Activated CD4-positive, CD25-positive, alpha-beta regulatory T cell (primary cell): ENCODE data around the gene PRAME.
"Not testable (repeated sequence)": the region's sequence is repeated elsewhere in the genome, so short reads cannot be mapped to it uniquely, and the experiment has no call there.

Experiments used
- DNase-seq, 4 experiments: peaks; one replicate each; lab custom pipeline; 2025; lab: John Stamatoyannopoulos, UW

The PRAME gene

DNA sequence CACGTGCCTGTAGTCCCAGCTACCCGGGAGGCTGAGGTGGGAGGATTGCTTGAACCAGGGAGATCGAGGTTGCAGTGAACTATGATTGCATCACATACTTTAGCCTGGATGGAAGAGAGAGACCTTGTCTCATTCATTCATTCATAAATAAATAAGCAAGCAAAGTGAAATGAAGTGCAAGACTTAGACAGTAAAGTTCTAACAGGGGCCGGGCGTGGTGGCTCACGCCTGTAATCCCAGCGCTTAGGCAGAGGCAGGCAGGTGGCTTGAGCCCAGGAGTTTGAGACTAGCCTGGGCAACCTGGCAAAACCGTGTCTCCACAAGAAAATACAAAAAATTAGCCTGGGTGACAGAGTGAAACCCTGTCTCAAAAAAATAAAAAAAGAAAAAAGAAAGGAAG is 37.4 kb downstream of the PRAME start:
- no peak for DNase-seq

GRCh38 chr22:22520667-22521602 is 38.1 kb downstream of the PRAME start:
- no peak for DNase-seq

- DNase-seq, result no peak
Observed at GRCh38 chr22:22520020-22520656, 38.9 kb downstream of the PRAME start, which contains the start of gene ZNF280A. ZNF280A (minus strand) TSS chr22:22520270; CDS start chr22:22515630, 4,640 bp downstream.

DNA sequence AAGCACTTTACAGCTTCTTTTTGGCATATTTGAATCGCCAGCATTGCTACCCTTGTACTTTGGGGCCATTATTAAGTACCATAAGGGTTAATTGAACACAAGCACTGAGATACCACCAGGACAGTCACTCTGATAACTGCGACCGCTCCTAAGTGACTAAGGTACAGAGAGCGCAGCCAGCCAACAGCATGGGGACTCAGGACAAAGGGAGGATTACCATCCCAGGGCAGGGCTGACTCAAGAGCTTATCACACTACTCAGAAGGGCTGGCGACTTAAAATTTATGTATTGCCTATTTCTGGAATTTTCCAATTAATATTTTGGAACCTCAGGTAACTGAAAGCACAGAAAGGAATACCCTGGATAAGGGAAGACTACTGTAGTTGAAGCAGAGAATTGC is 39.5 kb downstream of the PRAME start:
- no peak for DNase-seq

DNA sequence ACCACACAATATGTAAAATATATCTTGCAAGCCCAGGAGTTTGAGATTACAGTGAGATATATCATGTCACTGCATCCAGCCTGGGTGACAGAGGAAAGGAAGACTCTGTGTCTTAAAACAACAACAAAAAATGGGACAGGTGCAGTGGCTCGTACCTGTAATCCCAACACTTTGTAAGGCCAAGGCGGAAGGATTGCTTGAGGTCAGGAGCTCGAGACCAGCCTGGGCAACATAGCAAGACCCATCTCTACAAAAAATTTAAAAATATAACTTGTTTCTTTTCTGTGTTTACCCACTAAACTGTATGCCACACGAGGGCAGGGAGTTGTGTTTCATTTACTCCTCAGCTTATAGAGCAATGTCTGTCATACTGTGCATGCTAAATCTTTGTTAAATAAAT is 42.1 kb downstream of the PRAME start:
- DNase-seq, result no peak

GRCh38 chr22:22515890-22516289 is 43.2 kb downstream of the PRAME start:
- no peak for DNase-seq

DNA sequence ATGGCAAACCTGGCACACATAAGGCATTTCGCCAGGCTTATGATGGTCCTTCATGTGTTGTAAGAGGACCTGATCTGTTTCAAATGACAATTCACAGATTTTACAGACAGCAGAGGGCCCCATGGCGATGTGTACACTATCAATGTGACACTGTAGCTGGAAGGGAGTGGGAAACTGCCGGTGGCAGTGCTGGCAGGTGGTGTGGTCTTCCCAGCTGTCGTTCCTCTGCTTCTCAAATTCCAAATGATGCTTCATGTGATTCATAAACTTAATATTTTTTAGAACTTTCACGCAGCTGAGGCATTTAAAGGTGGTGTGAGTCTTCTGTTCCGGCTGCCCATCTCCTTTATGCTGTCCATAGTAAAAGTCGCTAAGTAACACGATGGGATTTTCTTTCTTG is 44.6 kb downstream of the PRAME start:
- DNase-seq, result not testable (repeated sequence)

DNA sequence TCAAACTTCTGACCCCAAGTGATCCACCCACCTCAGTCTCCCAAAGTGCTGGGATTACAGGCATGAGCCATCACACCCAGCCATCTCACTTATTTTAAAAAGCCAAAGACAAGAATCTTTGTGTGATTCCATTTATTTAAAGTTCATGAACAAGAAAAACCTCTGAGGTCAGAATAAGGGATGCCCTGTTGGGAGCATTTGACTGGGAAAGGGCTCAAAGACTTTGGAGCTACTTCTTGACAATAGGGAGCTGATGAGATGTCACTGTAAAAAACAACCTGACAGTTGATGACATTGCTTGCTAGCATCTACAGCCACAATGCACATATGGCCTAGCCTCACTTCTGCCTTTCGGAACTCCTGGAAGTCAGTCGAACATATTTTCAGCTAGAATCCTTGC is 45.4 kb downstream of the PRAME start:
- no peak for DNase-seq

- DNase-seq, result no peak
Observed at GRCh38 chr22:22512951-22513350, 46.1 kb downstream of the PRAME start.

DNA sequence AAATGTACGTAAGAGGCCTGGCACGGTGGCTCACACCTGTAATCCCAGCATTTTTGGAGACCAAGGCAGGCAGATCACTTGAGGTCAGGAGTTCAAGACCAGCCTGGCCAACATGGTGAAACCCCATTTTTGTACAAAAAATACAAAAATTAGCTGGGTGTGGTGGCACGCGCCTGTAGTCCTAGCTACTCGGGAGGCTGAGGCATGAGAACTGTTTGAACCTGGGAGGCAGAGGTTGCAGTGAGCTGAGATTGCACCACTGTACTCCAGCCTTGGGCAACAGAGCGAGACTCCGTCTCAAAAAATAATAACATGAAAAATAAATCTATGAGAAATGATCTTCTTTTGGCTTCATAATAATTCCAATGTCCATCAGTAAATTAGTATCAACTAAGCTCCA is 48.2 kb downstream of the PRAME start:
- DNase-seq, result not testable (repeated sequence)

DNA sequence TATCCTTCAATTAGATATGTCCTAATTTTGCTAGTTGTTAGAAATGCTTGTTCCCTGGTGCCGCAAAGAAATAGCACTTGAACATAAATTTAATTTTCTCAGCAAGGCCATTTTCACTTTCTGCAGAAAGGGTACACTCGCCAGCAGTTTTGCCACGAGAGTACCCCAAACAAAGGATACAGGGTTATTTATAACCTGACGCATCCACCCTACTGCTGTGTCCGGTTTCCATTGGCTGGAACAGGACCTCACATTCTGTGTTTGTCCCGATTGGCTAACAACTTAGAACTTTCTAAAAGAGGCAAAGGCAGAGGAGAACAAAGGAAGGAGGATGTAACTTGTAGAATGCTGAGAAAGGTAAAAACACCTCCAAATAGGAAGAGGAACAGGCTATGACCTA is 49.2 kb downstream of the PRAME start:
- DNase-seq, result not testable (repeated sequence)

DNA sequence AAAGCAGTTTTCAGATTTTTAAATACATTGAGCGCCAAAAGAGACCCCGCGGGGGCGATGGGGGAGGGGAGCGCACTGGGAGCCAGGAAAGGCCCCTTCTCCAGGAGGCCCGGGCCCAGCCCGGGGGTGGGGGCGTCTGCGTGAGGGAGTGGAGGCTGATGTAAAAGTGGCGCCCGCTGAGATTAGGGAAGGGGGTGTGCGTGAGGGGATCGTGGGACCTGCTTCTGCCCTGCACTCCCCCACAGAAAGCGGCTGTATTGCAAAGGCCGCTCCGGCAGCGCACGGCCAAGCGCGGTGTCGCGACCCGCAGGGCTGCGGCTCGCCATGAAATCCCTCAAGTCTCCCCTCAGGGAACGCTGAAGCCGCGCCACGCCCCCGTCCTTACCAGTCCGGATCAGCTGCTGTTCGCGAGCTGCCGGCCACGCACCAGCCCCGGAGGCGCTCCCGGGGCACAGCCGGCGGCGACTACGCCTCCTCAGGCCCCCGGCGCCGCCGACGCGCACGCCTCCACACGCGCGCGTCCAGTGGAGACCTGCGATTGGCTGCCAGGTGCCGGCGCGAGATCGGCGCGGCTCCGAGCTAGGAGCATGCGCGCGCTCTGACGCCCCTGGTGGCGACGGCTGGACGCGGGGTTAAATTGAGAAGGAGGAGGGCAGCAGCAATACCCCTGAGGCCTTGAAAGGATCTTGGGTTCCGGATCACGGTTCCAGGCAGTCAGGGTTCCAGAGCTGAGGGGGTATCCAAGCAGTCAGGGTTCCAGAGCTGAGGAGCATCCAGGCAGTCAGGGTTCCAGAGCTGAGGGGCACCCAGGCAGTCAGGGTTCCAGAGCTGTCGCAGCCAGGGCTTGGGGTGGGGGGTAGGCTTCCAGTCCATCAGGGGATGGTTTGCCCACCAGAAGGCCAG is 50.5 kb downstream of the PRAME start, which contains the start of gene ZNF280B:
Gene ZNF280B (minus strand): TSS at position 469 of the 903 bp plus-strand sequence. CDS start 19,344 bp downstream, outside the sequence.
- peak; percentile 53 to 62 (median 56) for DNase-seq

DNA sequence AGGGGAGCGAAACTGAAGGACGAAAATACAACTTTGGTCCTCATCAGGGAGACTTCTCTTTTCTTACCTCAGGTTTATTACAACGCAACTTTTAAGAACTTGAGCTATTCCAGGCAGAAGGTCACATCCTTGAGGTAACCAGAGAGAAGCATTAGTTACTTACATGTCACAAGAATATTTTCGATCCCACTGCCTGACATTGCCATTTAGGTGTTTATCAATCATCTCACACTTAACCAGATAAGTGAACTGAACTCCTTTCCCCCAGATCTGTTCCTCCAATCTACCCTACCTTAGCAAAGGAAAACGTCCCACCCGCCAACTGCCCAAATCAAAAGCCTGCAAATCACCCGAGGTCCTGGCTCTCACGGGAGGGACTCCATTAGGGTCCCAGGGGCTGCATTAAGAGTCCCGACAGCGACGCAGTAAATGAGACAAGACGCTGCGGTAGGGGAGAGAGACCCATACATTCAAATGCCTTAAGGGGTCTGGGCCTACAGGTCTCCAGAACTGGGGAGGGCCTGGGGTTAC is 51.3 kb downstream of the PRAME start:
- DNase-seq, result no peak

DNA sequence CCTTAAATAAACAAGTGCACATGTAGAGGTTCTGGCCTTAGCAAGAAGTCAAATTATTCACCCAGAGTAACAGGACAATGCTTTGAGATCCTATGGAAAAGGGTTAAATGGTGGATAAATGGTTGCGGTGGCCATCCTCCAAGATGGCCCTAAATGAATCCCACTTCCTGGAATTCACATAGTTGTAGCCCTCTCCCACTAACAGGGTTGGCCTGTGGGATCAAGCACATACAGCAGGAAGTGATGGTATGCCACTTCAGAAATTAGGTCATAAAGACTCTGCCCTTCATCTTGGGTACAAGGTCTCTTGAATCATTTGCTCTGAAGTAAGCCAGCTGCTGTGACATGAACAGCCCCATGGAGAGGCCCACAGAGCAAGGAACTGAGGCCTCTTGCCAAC is 52.3 kb downstream of the PRAME start:
- no peak for DNase-seq

GRCh38 chr22:22498267-22498666 is 60.8 kb downstream of the PRAME start:
- no peak for DNase-seq
